GM15510 (cell line): ENCODE results near the gene LPAR5.

Source experiments
- POLR2A ChIP-seq: IDR thresholded peaks from 3 replicates; pipeline ENCODE4 v1.6.1; 2011; ENCODE audit warnings: borderline replicate concordance; ENCODE audit not compliant: insufficient read length; ENCODE audit errors: extremely low read depth

The LPAR5 gene

DNA sequence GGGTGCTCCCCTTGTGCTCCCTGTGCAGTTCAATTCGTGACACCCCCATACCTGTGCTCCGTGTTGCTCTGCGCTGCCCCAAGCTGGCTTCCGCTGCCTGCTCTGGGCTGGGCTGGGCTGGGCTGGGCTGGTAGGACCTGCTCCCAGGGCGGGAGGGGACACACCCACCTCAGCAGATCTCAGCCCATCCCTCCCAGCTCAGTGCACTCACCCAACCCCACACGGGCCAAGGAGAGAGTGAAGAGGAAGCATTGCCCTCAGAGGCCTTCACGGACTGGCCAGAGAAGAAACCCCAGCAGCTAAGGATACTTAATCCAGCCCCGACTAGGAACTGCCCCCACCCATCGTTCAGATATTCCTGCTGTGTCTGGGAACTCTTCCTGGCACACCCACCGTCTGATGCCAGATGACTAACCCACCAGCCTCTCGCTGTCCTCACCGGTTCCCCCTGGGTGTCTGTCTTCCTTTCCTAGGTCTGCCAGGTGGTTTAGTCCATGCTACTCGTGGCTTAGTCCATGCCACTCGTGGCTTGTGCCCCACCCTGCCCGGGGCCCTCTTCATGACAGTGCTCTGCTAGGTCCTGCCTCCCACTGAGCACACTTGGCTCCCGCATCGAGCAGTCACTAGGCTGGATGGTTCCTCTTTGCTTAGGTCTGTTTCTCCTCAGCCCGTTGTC, at the start of gene LPAR5:
Gene LPAR5 (minus strand): TSS at position 104 of the 676 bp plus-strand sequence. CDS start 14,711 bp downstream, outside the sequence.
- TF ChIP-seq POLR2A, result peak; percentile 52

DNA sequence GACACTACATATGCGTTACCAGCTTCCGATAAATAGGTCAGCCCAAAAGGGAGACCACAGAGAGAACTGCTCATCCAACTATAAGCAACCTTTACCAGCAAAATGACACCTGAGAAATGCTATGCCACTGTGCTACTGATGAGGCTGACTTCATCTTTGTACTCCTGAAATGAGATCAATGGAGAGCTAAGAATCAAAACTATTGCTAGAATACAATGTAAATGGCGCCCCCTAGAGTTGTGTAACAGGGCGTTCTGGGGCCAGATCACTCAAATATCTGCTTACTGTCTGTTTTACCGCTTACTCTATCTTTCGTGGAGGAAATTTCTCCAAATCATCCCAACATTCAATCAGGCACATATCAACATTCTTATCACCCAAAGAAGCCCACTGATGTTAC, 48.9 kb upstream of the LPAR5 start:
- TF ChIP-seq POLR2A, result no peak

DNA sequence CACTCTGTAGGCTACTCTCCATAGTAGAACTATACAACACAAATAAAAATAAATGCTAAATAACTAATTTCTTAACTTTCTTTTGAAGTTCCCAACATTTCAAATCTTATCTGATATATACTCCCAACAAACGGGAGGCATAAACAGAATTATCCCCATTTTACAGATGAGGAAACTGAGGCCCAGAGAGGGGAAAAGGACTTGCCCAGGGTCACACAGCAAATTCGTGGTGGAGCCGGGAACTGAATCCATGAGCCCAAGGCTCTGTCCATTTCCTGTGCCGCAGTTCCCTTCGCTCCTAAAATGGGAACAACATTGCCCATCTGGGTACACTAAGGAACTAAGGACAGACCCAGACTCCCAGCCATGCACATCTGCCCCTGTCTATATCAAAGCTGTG, 41.2 kb upstream of the LPAR5 start:
- TF ChIP-seq POLR2A, result no peak

DNA sequence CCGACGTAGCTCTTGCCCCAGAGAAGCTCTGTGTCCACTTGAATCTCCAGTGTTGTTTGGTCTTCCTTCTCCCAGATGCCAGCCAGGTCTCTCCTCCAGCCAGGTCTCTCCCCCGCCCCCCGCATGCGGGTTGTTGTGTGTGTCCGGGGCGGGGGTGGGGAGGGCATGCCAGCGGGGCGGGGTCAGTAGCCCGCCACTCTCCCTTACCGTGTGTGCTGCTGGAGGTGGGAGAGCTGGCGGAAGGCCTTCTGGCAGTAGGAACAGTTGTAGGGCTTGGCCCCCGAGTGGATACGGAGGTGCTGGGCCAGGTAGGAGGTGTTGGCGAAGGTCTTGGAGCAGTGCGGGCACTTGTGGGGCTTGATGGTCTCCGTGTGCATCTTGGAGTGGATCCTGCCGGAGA, 36.4 kb upstream of the LPAR5 start:
- no peak for TF ChIP-seq POLR2A

DNA sequence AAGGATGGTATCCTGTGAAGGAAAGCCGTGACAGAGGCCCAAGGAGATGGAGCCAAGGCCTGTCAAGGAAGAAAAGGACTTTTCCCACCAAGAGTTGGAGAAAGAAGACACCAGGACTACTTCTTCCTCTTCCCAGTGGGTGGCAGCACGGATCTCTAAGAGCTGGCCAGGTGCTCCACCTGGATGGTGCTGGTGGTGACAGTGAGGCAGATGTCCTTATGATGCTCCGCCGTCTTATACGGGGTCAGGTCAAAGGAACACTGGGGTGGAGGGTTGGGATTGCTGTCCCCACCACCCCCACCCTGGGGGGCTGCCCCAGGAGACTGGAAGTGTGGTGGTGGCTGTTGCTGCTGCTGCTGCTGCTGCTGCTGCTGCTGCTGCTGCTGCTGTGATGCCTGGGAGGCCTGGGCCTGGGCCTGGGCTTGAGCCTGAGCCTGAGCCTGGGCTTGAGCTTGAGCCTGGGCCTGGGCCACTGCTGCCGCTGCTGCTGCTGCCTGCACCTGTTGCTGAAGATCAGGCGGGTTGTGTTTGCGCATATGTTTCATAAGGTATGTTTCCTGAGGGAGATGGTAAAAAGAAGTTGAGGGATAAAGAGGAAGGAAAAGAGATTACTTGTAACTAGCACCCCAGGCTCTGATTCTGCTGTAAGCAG, 31.9 kb upstream of the LPAR5 start:
- TF ChIP-seq POLR2A, result no peak

DNA sequence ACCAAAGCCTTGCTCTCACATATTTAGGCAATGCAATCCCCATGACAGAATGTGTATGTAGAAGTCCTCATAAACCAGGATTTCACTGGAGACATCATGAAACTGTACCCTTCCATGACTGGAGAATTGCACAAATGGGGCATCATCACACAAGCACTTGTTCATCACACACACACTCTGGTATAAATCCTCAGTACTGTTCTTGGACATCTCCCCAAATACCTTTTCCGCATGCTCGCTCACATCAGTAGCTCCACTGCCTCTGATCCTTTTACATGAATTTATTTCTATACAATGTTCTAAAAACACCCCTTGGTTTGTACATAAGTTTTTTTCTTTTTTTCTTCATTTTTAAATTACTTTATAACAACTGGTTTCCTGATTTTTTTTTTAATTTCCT, 30.5 kb upstream of the LPAR5 start:
- no peak for TF ChIP-seq POLR2A

DNA sequence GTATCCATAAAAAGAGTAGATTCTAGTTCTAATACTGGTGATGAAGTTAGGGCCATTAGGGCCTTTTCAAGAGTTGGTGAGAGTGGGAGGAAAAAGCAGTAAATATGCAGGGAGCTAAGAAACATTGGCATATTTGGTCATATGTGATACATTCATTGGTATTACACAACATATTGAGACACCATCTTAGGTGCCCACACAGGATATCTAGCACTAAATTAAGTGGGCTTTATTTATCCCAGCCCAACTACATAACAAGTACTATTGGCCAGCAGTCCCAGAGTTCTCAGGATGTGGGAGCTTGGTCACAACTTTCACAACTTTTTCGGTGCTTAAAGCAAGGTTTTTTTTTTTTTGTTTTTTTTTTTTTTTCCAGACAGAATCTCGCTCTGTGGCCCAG, 29.1 kb upstream of the LPAR5 start:
- TF ChIP-seq POLR2A, result no peak

DNA sequence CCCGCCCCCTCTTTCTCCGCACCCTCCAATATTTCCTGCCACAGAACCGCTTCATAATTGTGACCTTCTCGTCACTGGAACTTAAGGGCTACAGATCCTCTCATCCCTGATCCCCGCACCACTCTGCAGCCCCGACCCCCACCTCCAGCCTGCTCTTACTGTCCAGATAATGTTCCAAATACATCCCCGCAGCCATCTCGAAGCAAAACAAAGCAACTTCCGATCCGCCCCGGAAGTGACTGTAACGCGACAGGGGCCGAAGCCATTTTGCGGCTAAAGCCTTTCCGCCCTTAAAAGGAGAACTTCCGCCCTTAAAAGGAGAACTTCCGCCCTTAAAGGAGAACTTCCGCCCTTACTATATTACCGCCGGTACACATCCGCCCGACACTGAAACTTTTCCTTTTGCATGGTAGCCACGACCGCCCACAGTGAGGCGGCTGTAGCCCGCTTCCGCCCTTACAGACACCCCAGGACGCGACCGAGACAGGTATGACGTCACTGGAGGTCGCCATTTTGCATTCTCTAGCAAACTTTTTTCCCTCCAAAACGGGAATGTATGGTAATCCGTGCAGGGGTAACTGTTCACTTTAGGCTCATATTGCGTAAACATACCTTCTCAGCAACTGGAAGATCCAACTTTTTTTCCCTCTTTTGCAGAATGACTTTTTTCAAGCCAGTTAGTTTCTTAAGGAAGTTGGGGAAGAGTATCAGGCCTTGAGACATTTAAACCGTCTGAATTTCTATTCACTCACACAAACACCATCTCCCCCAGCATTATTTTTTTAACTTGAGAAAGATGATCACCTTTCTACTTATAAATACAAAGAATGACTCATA, 27.4 kb upstream of the LPAR5 start, which contains the start of gene ING4:
Gene ING4 (minus strand): TSS at position 214 of the 837 bp plus-strand sequence. CDS start 18 bp downstream, at position 196.
- TF ChIP-seq POLR2A, result peak; percentile 49

DNA sequence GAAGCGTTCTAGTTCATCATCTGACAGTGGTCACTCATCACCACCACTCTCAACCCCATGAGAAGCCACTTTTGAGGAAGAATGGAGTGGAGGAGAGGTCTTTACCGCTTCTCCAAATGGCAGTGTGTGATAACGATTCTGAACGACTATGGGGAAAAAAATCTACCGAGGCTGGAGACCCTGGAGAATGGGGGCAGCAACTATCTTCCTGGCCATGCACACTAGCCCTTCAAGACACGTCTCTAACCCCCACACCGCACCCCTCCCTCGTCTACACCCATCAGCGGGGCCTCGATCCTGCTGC, 26.8 kb upstream of the LPAR5 start:
- TF ChIP-seq POLR2A, result no peak

DNA sequence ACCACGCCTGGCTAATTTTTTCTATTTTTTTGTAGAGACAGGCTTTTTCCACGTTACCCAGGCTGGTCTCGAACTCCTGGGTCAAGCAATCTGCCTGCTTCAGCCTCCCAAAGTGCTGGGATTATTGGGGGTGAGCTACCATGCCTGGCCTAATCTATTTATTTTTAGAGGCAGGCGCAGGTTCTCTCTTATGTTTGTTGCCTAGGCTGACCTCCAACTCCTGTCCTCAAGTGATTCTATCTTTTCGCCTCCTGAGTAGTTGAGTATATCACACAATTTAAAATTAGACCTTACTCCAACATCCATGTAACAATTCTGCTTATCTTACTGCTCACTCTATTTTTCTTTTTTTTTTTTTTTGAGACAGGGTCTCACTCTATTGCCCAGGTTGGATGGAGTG, 18.2 kb upstream of the LPAR5 start:
- TF ChIP-seq POLR2A, result no peak

DNA sequence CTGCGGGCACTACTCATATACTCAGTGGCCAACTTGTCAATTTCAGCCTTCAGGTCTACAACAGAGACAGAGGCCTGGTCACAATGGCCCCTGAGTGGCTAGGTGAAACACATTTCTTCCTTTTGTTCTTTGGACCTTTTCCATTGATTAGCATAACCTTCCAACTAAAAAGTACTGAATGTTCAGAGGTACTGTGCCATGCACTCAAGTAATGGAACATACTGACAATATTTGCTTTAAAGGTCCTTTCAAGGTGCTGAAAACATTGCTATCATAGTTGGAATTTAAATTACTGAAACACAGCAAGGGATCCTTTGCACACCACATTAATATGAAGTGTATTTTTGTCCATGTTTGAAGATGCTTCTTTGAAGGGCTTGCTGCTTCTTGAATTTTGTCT, 17.6 kb upstream of the LPAR5 start:
- TF ChIP-seq POLR2A, result no peak

DNA sequence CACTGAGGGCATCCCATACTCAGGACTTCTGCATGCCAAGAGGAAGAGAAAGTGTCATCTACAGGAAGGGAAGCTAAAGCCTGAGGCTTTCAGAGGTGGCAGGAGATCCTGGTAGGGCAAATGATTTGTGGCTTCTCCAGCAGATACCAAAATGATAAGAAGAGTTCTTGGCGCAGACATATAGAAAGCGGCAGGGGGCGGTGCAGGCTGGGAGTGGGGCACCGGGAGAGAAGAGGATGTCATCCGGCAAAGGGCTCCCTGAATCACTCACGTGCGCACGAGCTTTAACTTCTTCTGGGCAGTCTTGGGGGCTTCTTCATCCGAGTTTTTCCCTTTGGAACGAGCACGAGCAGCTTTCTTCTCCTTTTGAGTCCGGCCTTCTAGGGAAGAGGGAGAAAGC, 16.6 kb upstream of the LPAR5 start:
- TF ChIP-seq POLR2A, result no peak

DNA sequence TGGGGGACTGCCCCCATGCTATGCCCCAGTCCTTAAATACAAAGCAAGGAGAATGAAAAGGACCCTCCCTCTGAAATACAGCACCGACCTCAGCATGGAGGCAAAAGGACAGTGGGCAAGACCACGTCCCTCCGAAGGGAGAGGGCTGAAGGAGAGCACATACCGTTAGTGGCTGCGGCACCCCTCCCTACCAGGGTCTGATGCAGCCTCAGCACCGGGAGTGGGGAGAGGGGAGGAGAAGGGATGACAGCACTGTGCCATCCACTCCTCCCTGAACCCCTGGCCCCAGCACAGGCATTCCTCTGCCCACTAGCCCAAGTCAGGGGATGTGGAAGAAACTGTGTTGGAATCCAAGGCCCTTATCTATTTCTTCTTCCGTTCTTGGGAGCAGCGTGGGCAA, 15.1 kb upstream of the LPAR5 start:
- TF ChIP-seq POLR2A, result no peak

DNA sequence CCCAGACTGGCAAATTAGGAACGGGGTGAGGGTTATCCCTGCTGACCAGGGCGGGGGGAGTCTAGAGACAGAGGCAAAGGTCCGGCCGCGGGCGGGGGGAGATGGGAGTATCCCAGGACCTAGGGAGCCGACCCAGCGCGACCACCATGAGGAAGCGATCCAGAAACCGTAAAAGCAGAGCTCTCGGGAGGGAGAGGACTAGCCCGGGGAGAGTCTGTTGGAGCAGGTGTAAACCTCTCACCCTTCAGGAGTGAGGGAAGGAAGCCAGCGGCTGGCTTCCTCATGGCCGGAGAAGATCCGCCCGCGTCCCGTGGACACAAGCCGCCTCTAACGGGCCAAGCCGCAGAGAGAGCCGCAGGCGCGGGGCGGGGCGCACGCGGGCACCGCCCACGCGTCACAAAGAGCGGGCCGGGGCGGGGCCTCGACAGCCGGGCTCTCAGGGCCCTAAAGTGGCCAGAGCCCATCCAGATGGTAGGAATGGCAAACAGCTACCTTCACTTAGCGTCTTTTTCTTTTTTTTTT, 11.4 kb upstream of the LPAR5 start, which contains the start of gene ACRBP:
Gene ACRBP (minus strand): TSS at position 350 of the 522 bp plus-strand sequence. CDS start 66 bp downstream, at position 284.
- TF ChIP-seq POLR2A, result peak; percentile 59
